MCF 10A (cell line): ENCODE results near the gene ZNF532. TPM values are rescaled to one million over a fixed set of nuclear protein-coding genes. Genes with fewer than 3 reads are reported as not detected.

Source experiments
- BruUV-seq: library from RNA; stranded (reverse); fragments of 400-500 nt; replicated peaks from 2 replicates; lab custom pipeline; 2021; lab: Mats Ljungman, UMichigan
- CTCF ChIA-PET: fragments of 300-600 bp; sonication (Branson Sonifier 250); formaldehyde crosslinking; extraction: SDS; loops from one replicate; lab custom pipeline; 2021; ENCODE audit warnings: antibody characterized with exemption, inconsistent platforms; lab: Yijun Ruan, JAX
- POLR2A ChIA-PET: fragments of 300-600, 350-650 bp; sonication (Branson Sonifier 250); formaldehyde crosslinking; extraction: SDS; loops from one replicate; lab custom pipeline; 2020; ENCODE audit warnings: antibody characterized with exemption, inconsistent platforms; lab: Yijun Ruan, JAX
- DNase-seq: peaks from one replicate; pipeline ENCODE4 v3.0.0-alpha.2; 2018; ENCODE audit not compliant: unreplicated experiment
- H3K27ac Mint-ChIP-seq: one replicate; pipeline ENCODE4 v1.8.0; 2022; ENCODE audit warnings: mild to moderate bottlenecking, low read depth, mixed read lengths; ENCODE audit not compliant: unreplicated experiment
- H3K27me3 Mint-ChIP-seq: one replicate; pipeline ENCODE4 v1.8.0; 2022; ENCODE audit warnings: mixed read lengths; ENCODE audit not compliant: insufficient read depth, unreplicated experiment
- H3K36me3 Mint-ChIP-seq: one replicate; pipeline ENCODE4 v1.8.0; 2022; ENCODE audit warnings: mild to moderate bottlenecking, moderate library complexity, mixed read lengths; ENCODE audit not compliant: insufficient read depth, unreplicated experiment
- H3K4me1 Mint-ChIP-seq: one replicate; pipeline ENCODE4 v1.8.0; 2022; ENCODE audit warnings: mixed read lengths; ENCODE audit not compliant: insufficient read depth, unreplicated experiment
- H3K4me3 Mint-ChIP-seq: one replicate; pipeline ENCODE4 v1.8.0; 2022; ENCODE audit warnings: mild to moderate bottlenecking, moderate library complexity, mixed read lengths; ENCODE audit not compliant: unreplicated experiment
- H3K9me3 Mint-ChIP-seq: one replicate; pipeline ENCODE4 v1.8.0; 2022; ENCODE audit warnings: mixed read lengths; ENCODE audit not compliant: unreplicated experiment
- CTCF ChIP-seq: fragments of 200-600 bp; IDR thresholded peaks from one replicate; pipeline ENCODE4 v1.8.0; 2022; ENCODE audit warnings: antibody characterized with exemption, mild to moderate bottlenecking; ENCODE audit not compliant: unreplicated experiment
- intact Hi-C: fragments of 100-400 bp; cut with micrococcal nuclease; formaldehyde crosslinking; loops from 2 replicates; pipeline ENCODE4 v1.14.1; 2022
- total RNA-seq: library from RNA; stranded (reverse); gene quantifications from 2 replicates; pipeline ENCODE4 v1.2.3, GENCODE V29; 2022

ZNF532 gene
- total RNA-seq, 1 experiment from 2014 or later: 64.1 TPM

GRCh38 chr18:58975296-58975695, 110.6 kb downstream of the ZNF532 start:
- no peak for DNase-seq
- peaks cover 3% of the 10 kb centered on the region for H3K36me3 Mint-ChIP-seq
- intact Hi-C loops: no loop called here
- ChIA-PET POLR2A (interaction anchor here (1.1 kb wide), 1 partner anchor 95 kb away, joined by 3 read pairs; no protein-coding TSS in a partner anchor), CTCF (interaction anchor here (0.6 kb wide), 1 partner anchor 333 kb away, joined by 3 read pairs; no protein-coding TSS in a partner anchor)
- H3K4me1 Mint-ChIP-seq: no peaks in the 10 kb centered on the region
- BruUV-seq: no TSS peak
- H3K9me3 Mint-ChIP-seq: no peaks in the 10 kb centered on the region
- no peak for TF ChIP-seq CTCF
- no peak overlapping the region for H3K4me3 Mint-ChIP-seq
- H3K27me3 Mint-ChIP-seq: no peaks in the 10 kb centered on the region
- no peak overlapping the region for H3K27ac Mint-ChIP-seq

GRCh38 chr18:58975781-58976180, 111.1 kb downstream of the ZNF532 start:
- TF ChIP-seq CTCF: no peak
- Mint-ChIP-seq H3K4me1 (no peaks in the 10 kb centered on the region), H3K27me3 (no peaks in the 10 kb centered on the region), H3K27ac (no peak overlapping the region), H3K36me3 (peaks cover under 1% of the 10 kb centered on the region), H3K9me3 (no peaks in the 10 kb centered on the region), H3K4me3 (no peak overlapping the region)
- no peak for DNase-seq
- ChIA-PET POLR2A (interaction anchor here (0.6 to 1.1 kb wide), 2 partner anchors 95 to 395 kb away, joined by 3 read pairs; no protein-coding TSS in a partner anchor), CTCF (no interaction called here)
- intact Hi-C loops: no loop called here
- BruUV-seq: no TSS peak

- Mint-ChIP-seq H3K4me1 (no peaks in the 10 kb centered on the region), H3K27me3 (no peaks in the 10 kb centered on the region), H3K36me3 (peaks cover 15% of the 10 kb centered on the region), H3K27ac (no peak overlapping the region), H3K9me3 (no peaks in the 10 kb centered on the region), H3K4me3 (no peak overlapping the region)
- CTCF ChIA-PET: interaction anchor here (1.0 kb wide), 1 partner anchor 9 kb away, joined by 3 read pairs; no protein-coding TSS in a partner anchor
- BruUV-seq: no TSS peak
- no peak for TF ChIP-seq CTCF
- no peak for DNase-seq
- intact Hi-C loops: no loop called here
- POLR2A ChIA-PET: interaction anchor here (0.6 kb wide), 1 partner anchor 82 kb away, joined by 3 read pairs; no protein-coding TSS in a partner anchor
These were observed 112.5 kb downstream of the ZNF532 start for GRCh38 chr18:58977223-58977622.

DNA sequence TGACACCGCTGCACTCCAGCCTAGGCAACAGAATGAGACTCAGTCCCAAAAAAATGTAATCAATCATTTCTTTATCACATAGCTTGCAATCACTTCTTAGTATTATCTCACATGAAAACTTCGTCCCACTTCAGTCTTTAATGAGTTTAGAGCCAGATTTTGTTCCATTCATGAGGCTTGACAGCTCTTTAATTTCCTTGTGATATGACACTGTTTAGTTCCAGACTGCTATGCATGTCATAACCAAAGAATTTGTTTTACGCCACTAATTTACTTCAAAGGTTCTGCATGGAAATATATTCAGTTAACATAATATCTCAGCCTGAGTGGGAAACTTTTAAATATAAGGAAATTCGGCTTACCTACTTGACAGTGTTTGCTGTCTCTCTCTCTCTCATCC, 113.1 kb downstream of the ZNF532 start:
- Mint-ChIP-seq H3K27me3 (no peaks in the 10 kb centered on the region), H3K27ac (no peak overlapping the region), H3K36me3 (peaks cover 20% of the 10 kb centered on the region), H3K4me3 (no peak overlapping the region), H3K9me3 (no peaks in the 10 kb centered on the region), H3K4me1 (no peaks in the 10 kb centered on the region)
- TF ChIP-seq CTCF: no peak
- DNase-seq: no peak
- intact Hi-C loops: no loop called here
- ChIA-PET CTCF (no interaction called here), POLR2A (interaction anchor here (0.6 kb wide), 1 partner anchor 83 kb away, joined by 3 read pairs; no protein-coding TSS in a partner anchor)
- BruUV-seq: no TSS peak
